Measurements from ENCODE around the gene GTF2F2.

DNA sequence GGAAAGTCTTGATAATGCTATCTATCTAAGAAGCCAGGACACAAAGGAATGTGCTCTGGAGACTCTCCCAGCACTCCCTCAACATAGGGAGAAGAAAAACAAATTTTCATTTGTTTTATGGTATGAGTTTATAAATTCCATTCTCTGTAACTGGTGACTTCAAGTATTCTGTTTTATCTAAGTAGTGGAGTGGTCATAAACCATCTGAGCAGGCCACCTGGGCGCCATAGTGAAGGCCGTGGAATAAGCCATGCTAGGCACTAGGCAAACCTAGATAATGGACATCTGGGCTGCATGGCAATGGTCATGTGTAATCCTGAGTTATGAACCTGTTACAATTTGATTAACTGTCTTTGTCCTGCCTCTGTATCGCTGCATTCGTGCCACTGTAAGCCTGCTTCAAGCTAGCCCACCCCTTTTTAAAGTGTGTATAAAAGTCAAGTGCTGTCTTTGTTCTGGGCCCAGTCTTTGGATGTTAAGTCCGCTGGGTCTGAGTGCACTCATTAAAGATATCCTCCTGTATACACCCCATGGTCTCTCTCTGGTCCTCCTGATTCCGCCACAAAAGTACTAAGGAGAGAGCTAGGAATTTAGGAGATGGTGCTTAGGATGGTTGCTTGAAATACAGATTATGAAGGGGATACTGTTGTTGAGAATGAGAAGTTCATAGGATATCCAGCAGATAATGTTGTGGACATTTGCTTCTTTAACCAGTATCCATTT, 13.2 kb downstream of the GTF2F2 start:
- no peak for TF ChIP-seq POLR2A (IDR thresholded peaks at IDR 0.05; ENCODE audit: low read depth, low read length)
- TF ChIP-seq TAF1 (IDR thresholded peaks at IDR 0.05; ENCODE audit: low read depth, low read length) = no peak
- TF ChIP-seq POLR2AphosphoS5 (IDR thresholded peaks at IDR 0.05; ENCODE audit: low read depth, low read length) = no peak
- TF ChIP-seq POU2F2 (IDR thresholded peaks at IDR 0.05; ENCODE audit: low read depth, low read length) = no peak
